ENCODE data around the gene PCSK2. TPM values are rescaled to one million over a fixed set of nuclear protein-coding genes. Genes with fewer than 3 reads are reported as not detected.

The PCSK2 gene
- total and polyA plus RNA-seq, 4 donors: 0.08 to 0.14 (median 0.09) TPM; not detected in 1

GRCh38 chr20:17494201-17494600, 267.4 kb downstream of the PCSK2 start:
- 96% methylated on average over 7 of the region's 7 CpGs for WGBS
- no peak overlapping the region for H3K4me3 ChIP-seq (ENCODE audit: low read depth in 1 of 3, low read length in 3 of 3)
- H3K9ac ChIP-seq (ENCODE audit: low read depth in 1 of 2, low read length in 2 of 2): no peak overlapping the region
- H3K36me3 ChIP-seq (ENCODE audit: control insufficient read depth in 4 of 4, insufficient read depth in 3 of 4, low read depth in 1 of 4, low read length in 3 of 4): no peaks in the 10 kb centered on the region
- H3K27ac ChIP-seq (ENCODE audit: low read depth in 1 of 2, low read length in 2 of 2): no peak overlapping the region
- no peaks in the 10 kb centered on the region for H3K9me3 ChIP-seq (ENCODE audit: control insufficient read depth in 4 of 4, low read length in 3 of 4)
- no peak for DNase-seq (ENCODE audit: low spot score)
- H3K4me1 ChIP-seq (ENCODE audit: control insufficient read depth in 4 of 4, insufficient read depth in 4 of 4, low read length in 3 of 4): no peaks in the 10 kb centered on the region
- H3K27me3 ChIP-seq (ENCODE audit: control insufficient read depth in 4 of 4, insufficient read depth in 4 of 4, low read length in 3 of 4): no peaks in the 10 kb centered on the region
- TF ChIP-seq JUND (IDR thresholded peaks at IDR 0.05) (no peak), YY1 (IDR thresholded peaks at IDR 0.05) (no peak), NR2F2 (IDR thresholded peaks at IDR 0.05) (no peak)

- no peak for DNase-seq (ENCODE audit: low spot score)
- 92% methylated on average over 9 of the region's 9 CpGs for WGBS
- no peak overlapping the region for H3K9ac ChIP-seq (ENCODE audit: low read depth in 1 of 2, low read length in 2 of 2)
Observed at GRCh38 chr20:17495826-17496225, 269.0 kb downstream of the PCSK2 start.

GRCh38 chr20:17497821-17498580, 271.2 kb downstream of the PCSK2 start:
- no peak for DNase-seq (ENCODE audit: low spot score)
- H3K9ac ChIP-seq (ENCODE audit: low read depth in 1 of 2, low read length in 2 of 2): no peak overlapping the region
- WGBS: 65% methylated on average over 11 of the region's 11 CpGs
- no peak for TF ChIP-seq TAF1 (conservative IDR thresholded peaks at IDR 0.05)
- no peak for TF ChIP-seq FOXA1 (IDR thresholded peaks at IDR 0.05)
- TF ChIP-seq GABPA (IDR thresholded peaks at IDR 0.05 in 1 of 2, conservative IDR thresholded peaks at IDR 0.05 in 1 of 2): no peak
- TF ChIP-seq EGR1 (IDR thresholded peaks at IDR 0.05; ENCODE audit: low read depth in 2 of 2): no peak
- no peak for TF ChIP-seq JUND (IDR thresholded peaks at IDR 0.05)
- no peak overlapping the region for H3K27ac ChIP-seq (ENCODE audit: low read depth in 1 of 2, low read length in 2 of 2)
- H3K4me1 ChIP-seq (ENCODE audit: control insufficient read depth in 4 of 4, insufficient read depth in 4 of 4, low read length in 3 of 4): no peaks in the 10 kb centered on the region
- H3K9me3 ChIP-seq (ENCODE audit: control insufficient read depth in 4 of 4, low read length in 3 of 4): no peaks in the 10 kb centered on the region
- H3K36me3 ChIP-seq (ENCODE audit: control insufficient read depth in 4 of 4, insufficient read depth in 3 of 4, low read depth in 1 of 4, low read length in 3 of 4): no peaks in the 10 kb centered on the region
- H3K4me3 ChIP-seq (ENCODE audit: low read depth in 1 of 3, low read length in 3 of 3): no peak overlapping the region
- H3K27me3 ChIP-seq (ENCODE audit: control insufficient read depth in 4 of 4, insufficient read depth in 4 of 4, low read length in 3 of 4): no peaks in the 10 kb centered on the region

More at GRCh38 chr20:17495826-17496225, 269.0 kb downstream of the PCSK2 start:
- Histone ChIP-seq H3K36me3 (ENCODE audit: control insufficient read depth in 4 of 4, insufficient read depth in 3 of 4, low read depth in 1 of 4, low read length in 3 of 4) (no peaks in the 10 kb centered on the region), H3K4me1 (ENCODE audit: control insufficient read depth in 4 of 4, insufficient read depth in 4 of 4, low read length in 3 of 4) (no peaks in the 10 kb centered on the region), H3K9me3 (ENCODE audit: control insufficient read depth in 4 of 4, low read length in 3 of 4) (no peaks in the 10 kb centered on the region), H3K4me3 (ENCODE audit: low read depth in 1 of 3, low read length in 3 of 3) (no peak overlapping the region), H3K27ac (ENCODE audit: low read depth in 1 of 2, low read length in 2 of 2) (no peak overlapping the region), H3K27me3 (ENCODE audit: control insufficient read depth in 4 of 4, insufficient read depth in 4 of 4, low read length in 3 of 4) (no peaks in the 10 kb centered on the region)
- TF ChIP-seq HNF4A (conservative IDR thresholded peaks at IDR 0.05): no peak

- no peak overlapping the region for H3K27ac ChIP-seq (ENCODE audit: low read depth in 1 of 2, low read length in 2 of 2)
- no peaks in the 10 kb centered on the region for H3K9me3 ChIP-seq (ENCODE audit: control insufficient read depth in 4 of 4, low read length in 3 of 4)
- no peak overlapping the region for H3K9ac ChIP-seq (ENCODE audit: low read depth in 1 of 2, low read length in 2 of 2)
- no peak overlapping the region for H3K4me3 ChIP-seq (ENCODE audit: low read depth in 1 of 3, low read length in 3 of 3)
- H3K36me3 ChIP-seq (ENCODE audit: control insufficient read depth in 4 of 4, insufficient read depth in 3 of 4, low read depth in 1 of 4, low read length in 3 of 4): no peaks in the 10 kb centered on the region
- H3K27me3 ChIP-seq (ENCODE audit: control insufficient read depth in 4 of 4, insufficient read depth in 4 of 4, low read length in 3 of 4): no peaks in the 10 kb centered on the region
- no peak for DNase-seq (ENCODE audit: low spot score)
- TF ChIP-seq YY1 (IDR thresholded peaks at IDR 0.05) (no peak), ZBTB33 (IDR thresholded peaks at IDR 0.05) (no peak)
- no peaks in the 10 kb centered on the region for H3K4me1 ChIP-seq (ENCODE audit: control insufficient read depth in 4 of 4, insufficient read depth in 4 of 4, low read length in 3 of 4)
- 94% methylated on average over 13 of the region's 13 CpGs for WGBS
Observed at GRCh38 chr20:17498641-17499040, 271.8 kb downstream of the PCSK2 start.

Data from liver (tissue), 9 donors.